Sigmoid colon (tissue), 7 donors: ENCODE data around the gene RNU7-1. TPM values are rescaled to one million over a fixed set of nuclear protein-coding genes. Genes with fewer than 3 reads are reported as not detected.

ENCODE experiments used
- DNase-seq: peaks from one replicate; pipeline ENCODE4 v3.0.0-alpha.2; 2019
- H3K27ac ChIP-seq, 4 donors: fragments of 200-600 bp; sonication (generic); one replicate each; pipeline ENCODE4 v1.5.1; 2016 to 2019; ENCODE audit warnings: mild to moderate bottlenecking in 1 of 4
- H3K27me3 ChIP-seq, 3 donors: fragments of 200-600 bp; sonication (generic); one replicate each; pipeline ENCODE4 v1.5.1; 2019; ENCODE audit warnings: mild to moderate bottlenecking in 1 of 3
- H3K36me3 ChIP-seq, 4 donors: fragments of 200-600 bp; sonication (generic); one replicate each; pipeline ENCODE4 v1.5.1; 2016 to 2019
- H3K4me1 ChIP-seq, 4 donors: fragments of 200-600 bp; sonication (generic); one replicate each; pipeline ENCODE4 v1.5.1; 2017 to 2019
- H3K4me3 ChIP-seq, 4 donors: fragments of 200-600 bp; sonication (generic); one replicate each; pipeline ENCODE4 v1.5.1; 2017 to 2019; ENCODE audit warnings: mild to moderate bottlenecking in 2 of 4, moderate library complexity in 1 of 4
- H3K9me3 ChIP-seq, 4 donors: fragments of 200-600 bp in 3 of 4; sonication (generic) in 3 of 4; one replicate each; pipeline versions ENCODE4 v1.5.1 to v1.6.1; 2013 to 2019
- EP300 ChIP-seq, 4 donors: sonication (generic); formaldehyde crosslinking; IDR thresholded peaks; one replicate each; pipeline ENCODE4 v1.6.1; 2017; ENCODE audit warnings: antibody characterized with exemption in 4 of 4
- POLR2A ChIP-seq, 2 donors: fragments of 450-650 bp; IDR thresholded peaks; one replicate each; pipeline ENCODE4 v1.6.1; 2016; ENCODE audit warnings: antibody characterized with exemption in 2 of 2, mild to moderate bottlenecking in 2 of 2, moderate library complexity in 2 of 2
- POLR2AphosphoS5 ChIP-seq, 4 donors: sonication (generic); formaldehyde crosslinking; IDR thresholded peaks; one replicate each; pipeline ENCODE4 v1.6.1; 2017; ENCODE audit warnings: antibody characterized with exemption in 4 of 4
- WGBS, 2 donors: extraction: QIAGEN DNeasy Blood & Tissue Kit; methylation state at CpG; one replicate each; pipeline ENCODE4 v1.1.7; 2013; 5-methylcytosine and 5-hydroxymethylcytosine counted together
- intact Hi-C: fragments of 100-400 bp; cut with DNase I; formaldehyde crosslinking; loops from one replicate; pipeline ENCODE4 v1.15.1; 2023
- polyA plus RNA-seq, 3 donors: library from polyadenylated mRNA; stranded (reverse); fragments of 200-250 nt; gene quantifications; one replicate each; pipeline ENCODE4 v1.2.3, GENCODE V29; 2013
- total RNA-seq, 4 donors: library from RNA; depleted of rRNA; stranded (reverse); fragments of >200 nt; gene quantifications; one replicate each; pipeline ENCODE4 v1.1.0, GENCODE V29; 2016
- TF ChIP-seq, protein P1 (sequence below), 4 experiments: fragments of 450-650 bp in 3 of 4; fragments of 200-600 bp in 1 of 4; IDR thresholded peaks; one replicate each; pipeline ENCODE4 v1.5.1; 2016 to 2019; ENCODE audit warnings: antibody characterized with exemption in 4 of 4, mild to moderate bottlenecking in 3 of 4, moderate library complexity in 2 of 4
- donor health status: healthy with polysubstance abuse.
- donor health status: Bipolar disorder and iron deficiency.
- donor health status: healthy.

RNU7-1 gene
- total and polyA plus RNA-seq, 7 donors, result not detected

DNA sequence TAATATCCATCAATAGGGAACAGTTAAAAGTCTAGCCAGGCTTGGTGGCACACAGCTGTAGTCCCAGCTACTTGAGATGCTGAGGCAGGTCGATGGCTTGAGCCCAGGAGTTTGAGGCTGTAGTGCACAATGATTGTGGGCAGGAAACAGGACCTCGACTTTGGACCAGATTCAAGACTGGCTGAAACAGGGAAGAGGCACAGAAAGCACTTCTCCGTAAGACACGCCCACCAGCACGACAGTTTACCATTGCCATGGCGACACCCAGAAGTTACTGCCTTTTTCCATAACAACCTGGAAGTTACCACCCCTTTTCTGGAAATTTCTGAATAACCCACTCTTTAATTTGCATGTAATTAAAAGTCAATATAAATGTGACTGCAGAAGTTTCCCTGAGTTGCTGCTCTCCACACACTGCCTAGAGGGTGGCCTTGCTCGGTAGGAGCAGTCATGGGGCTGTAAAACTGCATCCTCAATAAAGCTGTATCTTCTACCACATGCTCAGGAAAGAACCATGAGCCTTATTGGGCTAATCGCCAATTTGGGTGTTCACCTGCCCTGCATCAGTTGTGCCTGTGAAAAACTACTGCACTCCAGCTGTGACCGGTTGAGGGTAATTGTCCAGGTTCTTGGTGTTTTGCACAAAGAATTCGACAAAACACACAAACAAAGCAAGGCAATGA is 43.6 kb upstream of the RNU7-1 start:
- no peak overlapping the region for H3K27ac ChIP-seq
- peak in 1 of 2 donors; percentile 11 for TF ChIP-seq POLR2A (IDR thresholded peaks at IDR 0.05)
- TF ChIP-seq, protein P1, sequence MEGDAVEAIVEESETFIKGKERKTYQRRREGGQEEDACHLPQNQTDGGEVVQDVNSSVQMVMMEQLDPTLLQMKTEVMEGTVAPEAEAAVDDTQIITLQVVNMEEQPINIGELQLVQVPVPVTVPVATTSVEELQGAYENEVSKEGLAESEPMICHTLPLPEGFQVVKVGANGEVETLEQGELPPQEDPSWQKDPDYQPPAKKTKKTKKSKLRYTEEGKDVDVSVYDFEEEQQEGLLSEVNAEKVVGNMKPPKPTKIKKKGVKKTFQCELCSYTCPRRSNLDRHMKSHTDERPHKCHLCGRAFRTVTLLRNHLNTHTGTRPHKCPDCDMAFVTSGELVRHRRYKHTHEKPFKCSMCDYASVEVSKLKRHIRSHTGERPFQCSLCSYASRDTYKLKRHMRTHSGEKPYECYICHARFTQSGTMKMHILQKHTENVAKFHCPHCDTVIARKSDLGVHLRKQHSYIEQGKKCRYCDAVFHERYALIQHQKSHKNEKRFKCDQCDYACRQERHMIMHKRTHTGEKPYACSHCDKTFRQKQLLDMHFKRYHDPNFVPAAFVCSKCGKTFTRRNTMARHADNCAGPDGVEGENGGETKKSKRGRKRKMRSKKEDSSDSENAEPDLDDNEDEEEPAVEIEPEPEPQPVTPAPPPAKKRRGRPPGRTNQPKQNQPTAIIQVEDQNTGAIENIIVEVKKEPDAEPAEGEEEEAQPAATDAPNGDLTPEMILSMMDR (IDR thresholded peaks at IDR 0.05), result no peak
- TF ChIP-seq POLR2AphosphoS5 (IDR thresholded peaks at IDR 0.05), result peak in 1 of 4 donors; percentile 9
- no peaks in the 10 kb centered on the region for H3K36me3 ChIP-seq
- intact Hi-C loops, result no loop called here
- H3K9me3 ChIP-seq, result no peaks in the 10 kb centered on the region
- H3K4me1 ChIP-seq, result peaks cover 0 to 8% (median 5%) of the 10 kb centered on the region in 4 donors
- WGBS, 2 donors, result 9 to 37% methylated on average over 10 of the region's 10 CpGs
- H3K27me3 ChIP-seq, result no peaks in the 10 kb centered on the region
- no peak overlapping the region for H3K4me3 ChIP-seq
- peak; percentile 81 for DNase-seq

DNA sequence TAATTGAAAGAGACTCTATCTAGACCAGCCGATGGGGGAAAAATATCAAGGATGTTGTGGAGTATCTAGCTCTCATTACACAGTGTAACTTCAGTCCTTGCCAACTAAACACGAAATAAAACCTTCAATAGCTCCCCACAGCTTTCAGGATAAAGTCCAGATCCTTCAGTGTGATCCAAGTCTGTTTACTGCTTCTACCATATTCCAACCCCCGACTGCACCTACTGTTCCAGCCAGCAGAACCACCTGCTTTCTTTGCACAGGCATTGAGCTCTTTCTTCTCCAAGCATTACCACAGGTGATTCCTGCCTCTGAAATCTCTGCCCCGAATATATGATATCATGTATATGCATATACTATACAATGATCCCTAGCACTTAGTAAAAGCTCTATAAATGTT is 41.2 kb upstream of the RNU7-1 start:
- peaks cover 0 to 15% (median 0%) of the 10 kb centered on the region in 4 donors for H3K36me3 ChIP-seq
- 23 to 65% methylated on average over 4 of the region's 4 CpGs for WGBS, 2 donors
- DNase-seq, result peak; percentile 0
- peaks cover 0 to 14% (median 11%) of the 10 kb centered on the region in 4 donors for H3K4me1 ChIP-seq
- H3K4me3 ChIP-seq, result no peak overlapping the region
- no peak overlapping the region for H3K27ac ChIP-seq
- H3K9me3 ChIP-seq, result no peaks in the 10 kb centered on the region
- H3K27me3 ChIP-seq, result no peaks in the 10 kb centered on the region
- intact Hi-C loops, result no loop called here
- TF ChIP-seq EP300 (IDR thresholded peaks at IDR 0.05) (no peak), POLR2AphosphoS5 (IDR thresholded peaks at IDR 0.05) (no peak), POLR2A (IDR thresholded peaks at IDR 0.05) (no peak)
- TF ChIP-seq, protein P1 (IDR thresholded peaks at IDR 0.05), result no peak

DNA sequence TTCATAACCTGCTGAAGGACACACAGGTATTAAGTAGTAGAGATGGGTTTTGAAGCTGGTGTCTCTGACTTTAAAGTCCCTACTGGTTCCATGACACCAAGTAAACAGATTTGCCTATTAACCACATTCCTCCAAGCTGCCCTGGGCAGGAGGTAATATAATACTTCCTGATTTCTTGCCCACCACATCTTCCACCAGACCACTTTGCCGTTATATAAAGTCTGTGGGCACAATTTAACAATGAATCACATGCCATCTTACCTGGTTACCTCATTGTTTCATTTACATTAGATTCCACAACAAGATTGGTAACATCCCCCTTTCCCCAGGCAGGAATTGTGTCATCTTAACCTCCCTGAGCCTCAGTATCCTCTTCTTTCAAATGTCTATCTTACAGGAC is 39.9 kb upstream of the RNU7-1 start:
- Histone ChIP-seq H3K9me3 (no peaks in the 10 kb centered on the region), H3K27me3 (no peaks in the 10 kb centered on the region), H3K27ac (no peak overlapping the region), H3K4me3 (no peak overlapping the region), H3K36me3 (peaks cover 0 to 15% (median 0%) of the 10 kb centered on the region in 4 donors), H3K4me1 (peaks cover 0 to 14% (median 11%) of the 10 kb centered on the region in 4 donors)
- DNase-seq, result no peak
- intact Hi-C loops, result no loop called here
- TF ChIP-seq, protein P1 (IDR thresholded peaks at IDR 0.05), result no peak
- TF ChIP-seq POLR2A (IDR thresholded peaks at IDR 0.05) (no peak), POLR2AphosphoS5 (IDR thresholded peaks at IDR 0.05) (no peak), EP300 (IDR thresholded peaks at IDR 0.05) (no peak)
- 76 to 79% methylated on average over 1 of the region's 1 CpG for WGBS, 2 donors

DNA sequence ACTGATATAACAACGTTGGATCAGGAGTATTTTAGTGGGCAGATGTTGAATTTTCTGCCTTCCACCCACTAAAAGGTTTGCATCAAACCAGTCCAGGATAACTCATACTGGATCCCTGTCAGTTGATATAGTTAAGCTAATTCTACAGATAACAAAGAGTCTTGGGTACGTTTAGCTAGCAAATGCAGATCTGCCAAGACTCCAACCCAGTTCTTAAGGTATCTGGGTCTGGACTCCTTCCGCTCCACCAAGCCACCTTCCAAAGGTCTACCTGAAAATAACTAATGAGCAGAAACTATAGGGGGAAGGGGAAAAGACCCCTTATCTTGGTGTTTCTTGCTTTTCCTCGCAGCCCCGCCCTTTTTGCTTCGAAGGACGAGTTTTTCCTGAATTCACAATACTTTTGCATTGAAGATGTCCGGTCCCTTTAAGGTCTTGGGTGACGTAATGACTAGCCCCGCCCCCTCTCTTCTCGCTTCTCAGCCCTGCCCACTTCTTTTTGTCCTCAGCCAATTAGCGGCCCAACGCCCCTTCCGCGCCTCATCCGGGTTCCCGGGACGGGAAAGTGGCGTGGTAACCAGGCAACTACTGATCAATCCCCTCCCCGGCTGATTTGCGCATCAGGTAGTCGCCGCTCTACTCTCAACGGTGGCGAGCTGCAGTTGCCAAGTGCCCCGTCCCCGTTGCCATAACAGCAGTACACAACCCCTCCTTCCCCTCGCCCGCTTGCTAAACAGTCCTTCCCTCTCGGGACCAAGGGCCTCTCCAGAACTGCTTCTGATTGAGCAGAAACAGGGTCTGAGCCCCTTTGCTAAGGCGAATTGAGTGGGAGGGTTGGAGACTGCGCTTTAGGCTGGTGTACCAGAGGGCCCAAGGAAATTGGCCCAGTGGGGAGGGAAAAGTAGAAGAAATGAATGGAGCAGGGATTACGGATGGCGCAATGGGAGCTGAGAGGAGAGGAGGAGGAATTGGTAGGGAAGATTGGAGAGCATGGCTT is 39.0 kb upstream of the RNU7-1 start, which contains the start of gene LRRC23:
Gene LRRC23, plus strand, starts transcription at position 543 of the 997 bp plus-strand sequence. CDS start 812 bp downstream, outside the sequence.
- 5 to 7% methylated on average over 34 of the region's 34 CpGs for WGBS, 2 donors
- peak; percentile 99 for DNase-seq
- intact Hi-C loops, result loop anchor here (5.0 kb wide), 1 partner anchor 32 kb away; the partner anchor contains the start of gene SPSB2

More for the DNA sequence above, 39.0 kb upstream of the RNU7-1 start, which contains the start of gene LRRC23:
- Histone ChIP-seq H3K36me3 (peaks cover 0 to 15% (median 0%) of the 10 kb centered on the region in 4 donors), H3K27me3 (no peaks in the 10 kb centered on the region), H3K27ac (peak within 1 kb of the TSS; percentile 71 to 85 (median 84)), H3K4me3 (peak within 1 kb of the TSS; percentile 46 to 77 (median 59)), H3K9me3 (no peaks in the 10 kb centered on the region), H3K4me1 (peaks cover 0 to 14% (median 11%) of the 10 kb centered on the region in 4 donors)
- TF ChIP-seq POLR2A (IDR thresholded peaks at IDR 0.05) (peak; percentile 51 to 53), POLR2AphosphoS5 (IDR thresholded peaks at IDR 0.05) (peak; percentile 70 to 83 (median 81)), EP300 (IDR thresholded peaks at IDR 0.05) (peak in 1 of 4 donors; percentile 60)
- TF ChIP-seq, protein P1 (IDR thresholded peaks at IDR 0.05), result no peak
